Stimulated activated CD4-positive, alpha-beta T cell treated with anti-CD3 and anti-CD28 coated beads, TNF-alpha, amount 100 ng/mL, for 24 hours (primary cell): ENCODE data around the gene CIC.

Experiments
- DNase-seq, 3 experiments: peaks; one replicate each; pipeline ENCODE4 v3.0.0-alpha.2; 2020; ENCODE audit warnings: low read depth in 3 of 3

CIC gene

DNA sequence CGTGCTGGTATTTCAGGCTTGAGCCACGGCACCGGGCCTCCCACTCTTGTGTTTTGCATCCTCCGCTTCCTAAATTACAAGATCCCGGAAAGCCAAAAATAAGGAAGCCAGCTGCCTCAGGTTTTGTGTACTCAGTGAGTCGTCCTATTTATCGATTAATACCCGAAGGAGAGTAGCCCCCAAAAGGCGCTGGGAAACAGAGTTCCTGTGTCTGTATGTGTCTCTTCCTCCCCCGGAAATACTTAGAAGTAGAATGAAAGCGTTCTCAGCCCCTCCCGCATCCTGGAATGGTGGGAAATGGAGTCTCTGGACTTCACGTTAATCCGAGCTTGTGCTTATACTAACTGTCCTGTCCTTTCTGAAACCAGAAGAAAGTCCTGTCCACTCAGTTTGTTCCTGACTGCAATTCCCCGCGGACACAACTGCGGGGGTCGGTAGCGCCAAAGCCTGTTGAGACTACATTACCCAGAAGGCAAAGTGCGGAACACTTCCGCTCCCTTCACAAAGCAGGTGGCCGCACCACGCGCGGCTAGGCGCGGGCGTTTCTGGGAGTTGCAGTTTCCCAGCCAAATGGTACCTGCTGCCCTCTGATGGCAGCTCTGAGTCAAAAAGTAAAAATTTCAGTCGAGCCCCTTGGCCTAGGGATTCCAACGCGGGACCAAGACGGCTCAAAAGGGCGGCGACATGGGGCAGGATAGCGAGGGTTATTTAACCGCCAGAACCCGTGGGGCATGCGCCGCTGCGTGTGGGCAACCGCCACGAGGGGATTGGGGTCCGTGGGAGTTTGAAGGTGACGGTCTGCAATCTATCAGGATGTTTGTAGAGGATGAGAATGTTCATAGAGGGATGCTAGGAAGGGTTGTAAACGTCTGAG lies 24.5 kb upstream of the CIC start:
- DNase-seq: peak; percentile 82 to 91 (median 87)

DNA sequence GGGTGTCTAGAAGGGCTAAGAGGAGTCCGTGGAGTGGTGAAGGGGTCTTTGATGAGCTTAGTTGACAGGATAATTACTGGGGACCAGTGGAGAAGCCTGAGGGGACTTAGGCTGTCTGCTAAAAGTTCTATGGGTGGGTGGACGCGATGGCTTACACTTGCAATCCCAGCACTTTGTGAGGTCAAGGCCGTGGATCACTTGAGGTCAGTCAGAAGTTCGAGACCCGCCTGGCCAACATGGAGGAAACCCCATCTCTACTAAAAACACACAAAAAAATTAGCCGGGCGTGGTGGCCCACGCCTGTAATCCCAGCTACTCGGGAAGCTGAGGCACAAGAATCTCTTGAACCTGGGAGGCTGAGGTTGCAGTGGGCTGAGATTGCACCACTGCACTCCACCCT lies 23.8 kb upstream of the CIC start:
- no peak for DNase-seq

DNA sequence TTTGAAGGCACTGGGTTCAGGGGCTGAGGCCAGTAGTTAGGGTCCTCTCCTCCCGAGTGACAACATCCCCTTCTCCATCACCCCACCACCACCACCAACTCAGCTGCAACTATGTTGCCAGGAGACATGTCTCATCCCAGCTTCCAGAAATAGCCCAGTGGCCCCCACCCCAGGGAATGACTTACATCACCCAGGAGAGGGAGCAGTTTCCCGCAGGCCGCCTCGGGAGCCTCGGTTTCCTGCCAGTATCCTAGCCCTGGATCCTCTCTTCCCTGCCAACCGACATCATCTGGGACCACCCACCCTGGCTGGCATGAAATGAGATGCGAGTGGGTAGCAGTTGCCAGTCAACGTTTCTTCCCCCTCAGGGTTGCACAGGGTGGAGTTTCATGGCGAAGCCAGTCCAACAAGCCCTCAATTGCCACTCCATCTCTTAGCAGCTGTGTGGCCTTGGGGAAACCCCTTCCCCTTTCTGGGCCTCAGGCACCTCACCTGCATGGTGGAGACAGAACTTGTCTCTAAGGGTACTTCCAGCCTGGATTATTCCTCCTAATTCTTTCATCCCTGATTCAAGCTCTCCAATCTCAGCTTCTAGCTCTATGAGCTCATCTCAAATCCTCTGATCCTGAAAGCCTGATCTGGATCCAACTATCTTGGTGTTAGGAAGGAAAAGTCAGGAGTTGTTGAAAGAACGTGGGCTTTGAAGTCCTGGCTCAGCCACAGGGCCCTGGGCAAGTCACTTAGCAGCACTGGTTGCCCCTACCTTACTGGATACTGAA lies 22.7 kb upstream of the CIC start:
- DNase-seq: no peak

DNA sequence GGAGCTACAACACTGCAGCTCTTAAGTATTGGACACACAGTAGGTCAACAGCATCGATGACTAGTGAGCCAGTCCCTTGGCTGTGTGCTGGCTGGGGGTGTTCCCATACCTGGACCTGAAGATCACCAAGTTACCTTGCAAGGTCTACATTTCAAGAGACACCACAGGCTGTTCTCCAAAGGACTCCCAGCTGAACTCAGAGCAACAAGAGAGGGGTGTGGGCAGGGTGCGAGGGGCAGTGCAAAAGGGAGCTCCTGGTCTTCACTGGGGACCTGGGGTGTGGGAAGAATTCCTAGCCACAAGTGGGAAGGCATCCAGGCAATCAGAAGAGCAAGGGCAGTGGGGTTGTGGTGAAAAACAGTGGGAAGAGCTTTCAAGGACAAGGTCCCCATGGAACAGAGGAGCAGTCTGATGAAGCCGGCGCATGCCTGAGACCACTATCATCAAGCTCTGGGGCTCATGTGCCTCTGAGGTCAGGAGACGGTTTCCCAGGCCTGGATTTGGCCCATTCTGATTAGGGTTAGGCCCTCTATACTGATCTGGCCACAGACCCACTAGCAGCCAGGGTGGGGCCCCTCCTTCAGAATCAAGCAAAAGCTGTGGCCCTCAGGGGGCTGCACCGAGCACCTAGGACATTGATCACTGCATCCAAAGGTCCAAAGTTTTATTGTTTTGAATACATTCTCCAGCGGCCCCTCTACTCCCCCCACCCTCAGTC lies 22.0 kb upstream of the CIC start:
- DNase-seq: no peak

DNA sequence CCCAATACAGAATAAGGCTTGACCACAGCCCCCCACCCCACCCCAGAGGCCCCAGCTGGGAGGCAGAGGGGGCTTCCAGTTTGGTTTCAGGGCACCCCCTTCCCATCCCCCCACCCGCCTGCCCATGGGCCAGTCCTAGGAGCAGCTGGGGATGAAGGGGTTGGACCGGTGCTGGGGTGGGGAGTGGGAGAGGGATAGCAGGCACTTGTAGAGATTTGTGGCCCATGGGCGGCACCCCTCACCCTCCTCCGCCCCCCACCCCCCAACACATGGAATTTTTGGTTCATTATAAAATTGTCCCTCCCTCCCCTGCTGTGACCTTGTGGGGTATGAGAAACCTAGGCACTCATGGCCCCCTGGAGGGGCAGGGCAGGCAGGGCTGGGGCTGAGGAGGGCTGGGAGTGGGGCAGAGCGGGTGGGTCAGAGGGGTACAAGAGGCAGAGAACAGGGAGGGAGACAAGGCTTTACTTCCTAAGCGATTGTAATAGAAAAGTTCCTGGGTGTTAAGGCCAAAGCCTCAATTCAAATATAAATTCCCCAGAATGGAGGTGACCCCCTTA lies 21.3 kb upstream of the CIC start:
- no peak for DNase-seq

DNA sequence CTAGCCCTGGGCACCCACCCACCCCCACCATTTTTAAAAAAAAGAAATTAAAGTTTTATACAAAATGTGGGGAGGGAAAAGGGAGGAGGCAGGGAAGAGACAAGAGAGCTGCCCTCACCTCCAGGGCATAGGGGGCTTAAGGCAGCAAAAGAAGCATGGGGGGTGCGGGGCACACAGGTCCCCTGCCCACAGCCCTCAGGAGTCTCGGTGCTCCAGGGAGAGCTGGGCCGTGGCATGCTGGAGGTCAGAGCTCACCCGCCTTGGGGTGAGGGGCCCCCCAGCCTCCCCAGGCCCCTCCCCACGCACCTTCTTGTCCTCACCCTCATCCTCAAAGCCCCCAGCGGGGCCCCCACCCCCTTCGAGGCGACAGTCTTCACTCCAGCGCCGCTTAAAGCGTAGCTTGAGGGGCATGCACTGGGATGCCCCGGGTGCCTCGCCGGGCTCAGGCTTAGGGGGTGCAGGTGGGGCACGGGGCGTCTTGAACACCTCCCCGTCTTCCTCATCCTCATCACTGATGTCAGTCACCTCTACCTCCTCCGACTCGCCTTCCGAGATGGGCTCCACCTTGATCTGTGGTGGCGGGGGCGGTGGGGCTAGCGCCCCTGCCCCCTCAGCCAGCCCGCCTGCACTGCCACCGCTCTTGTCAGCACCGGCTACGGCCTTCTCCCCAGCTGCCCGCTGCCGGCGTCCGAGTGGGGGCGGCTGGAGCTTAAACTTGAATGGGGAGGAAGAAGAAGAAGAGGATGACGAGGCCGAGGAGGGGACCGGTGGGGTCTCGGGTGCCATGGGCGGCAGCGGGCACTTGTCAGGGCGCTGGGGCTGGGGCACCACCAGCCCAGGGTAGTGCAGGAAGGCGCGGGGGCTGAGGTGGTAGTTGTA lies 20.5 kb upstream of the CIC start:
- no peak for DNase-seq

DNA sequence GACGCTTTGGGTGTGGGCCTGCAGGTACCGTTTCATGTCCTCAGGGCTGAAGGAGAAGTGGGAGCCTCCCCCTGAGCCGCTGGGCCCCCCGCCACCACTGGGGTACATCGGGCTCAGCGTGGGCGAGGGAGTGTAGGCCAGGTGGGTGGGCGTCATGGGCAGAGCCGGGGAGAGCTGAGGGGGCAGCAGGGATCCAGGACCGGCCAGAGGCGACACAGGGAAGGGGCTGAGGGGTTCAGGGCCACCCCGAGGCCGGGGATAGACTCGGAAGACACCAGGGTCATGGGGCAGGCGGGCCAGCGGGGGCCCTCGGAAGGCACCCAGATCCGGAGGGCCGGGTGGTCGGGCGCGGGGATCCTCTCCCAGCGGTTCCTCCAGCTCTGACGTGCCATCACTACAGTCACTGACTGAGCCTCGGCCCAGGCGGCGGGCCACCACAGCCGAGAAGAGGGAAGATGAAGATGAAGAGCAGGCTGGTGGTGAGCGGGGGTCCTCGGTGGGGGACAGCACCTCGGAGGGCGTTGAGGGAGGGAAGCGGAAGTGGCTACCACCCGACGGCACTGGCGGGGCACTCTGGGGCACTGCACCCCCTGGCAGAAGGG lies 19.8 kb upstream of the CIC start:
- no peak for DNase-seq

DNA sequence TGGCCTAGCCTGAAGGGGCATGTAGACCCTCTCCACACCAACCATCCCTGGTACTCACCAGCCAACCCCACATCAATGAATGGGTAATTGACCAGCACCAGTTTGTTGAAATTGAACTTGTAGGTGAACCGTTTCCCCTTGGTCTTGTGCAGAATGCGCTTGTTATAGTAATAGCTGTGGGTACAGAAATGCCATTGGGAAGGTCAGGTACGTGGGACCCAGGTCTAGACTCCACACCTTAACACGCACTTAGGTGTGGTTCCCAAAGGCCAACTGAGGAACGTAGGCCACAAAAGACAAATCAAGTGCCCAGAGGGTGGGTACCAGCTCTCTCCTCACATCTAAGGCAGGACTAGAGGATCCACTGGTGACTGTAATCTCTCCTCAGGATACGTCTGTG lies 19.3 kb upstream of the CIC start:
- DNase-seq: no peak

DNA sequence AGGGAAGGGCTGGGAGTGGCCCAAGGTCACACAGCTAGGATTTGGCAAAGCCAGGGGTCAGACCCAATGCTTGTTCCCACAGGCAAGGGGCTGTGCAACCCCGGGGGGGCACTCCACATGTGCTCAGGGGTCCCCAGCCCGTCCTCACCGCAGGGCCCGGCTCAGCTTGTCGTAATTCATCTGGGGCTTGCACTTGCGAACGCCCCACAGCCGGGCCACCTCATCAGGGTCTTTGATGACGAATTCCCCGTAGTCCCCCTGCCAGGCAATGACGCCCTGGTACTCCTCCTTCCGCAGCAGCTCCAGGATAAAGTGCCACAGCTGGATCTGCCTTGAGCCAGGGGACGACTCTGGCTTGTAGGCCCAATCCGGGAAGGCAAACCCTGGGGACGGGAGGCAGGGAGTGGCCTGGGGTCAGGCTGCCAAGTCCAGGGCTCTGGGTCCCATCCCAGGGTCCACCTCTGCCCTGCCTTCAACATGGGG lies 18.8 kb upstream of the CIC start:
- DNase-seq: no peak

DNA sequence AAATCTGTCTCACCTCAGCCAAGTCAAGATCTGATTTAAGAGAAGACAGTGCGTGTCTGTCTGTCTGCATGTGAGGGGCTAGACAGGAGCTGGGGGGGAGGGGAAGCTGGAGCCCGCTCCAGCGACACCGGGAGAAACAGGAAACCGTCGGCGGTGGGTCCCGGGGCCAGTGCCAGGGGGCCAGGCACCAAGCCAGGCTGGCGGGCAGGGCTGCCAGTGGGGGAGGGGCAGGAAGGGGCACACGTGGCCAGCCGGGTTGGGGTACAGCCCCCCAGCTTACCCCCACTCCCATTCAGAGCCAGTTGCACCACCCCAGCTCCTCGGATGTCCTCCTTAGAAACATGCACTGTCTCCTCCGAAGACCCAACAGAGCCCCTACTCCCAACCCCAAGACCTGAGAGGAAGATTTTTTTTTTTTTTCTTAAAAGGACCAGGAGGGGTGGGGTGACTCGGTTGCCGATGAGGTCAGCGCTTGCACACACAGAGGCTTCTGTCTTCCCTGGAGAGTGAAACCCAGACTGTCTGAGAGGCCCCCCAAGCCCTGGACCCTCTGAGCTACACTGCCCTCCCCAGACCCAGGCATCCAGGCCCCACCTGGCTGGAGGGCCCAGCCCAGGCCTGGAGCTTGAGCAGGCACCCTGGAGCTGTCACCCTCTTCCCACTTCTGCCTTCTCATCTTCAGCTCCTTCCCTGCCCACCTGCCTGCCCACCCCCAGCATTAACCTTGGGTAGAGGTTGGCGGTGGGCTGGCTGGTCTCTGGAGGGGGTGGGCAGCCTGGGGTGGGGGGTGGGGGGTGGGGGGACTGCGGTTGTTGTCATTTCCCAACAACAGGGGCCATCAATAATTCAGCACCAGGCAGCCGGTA lies 18.2 kb upstream of the CIC start:
- DNase-seq: no peak

DNA sequence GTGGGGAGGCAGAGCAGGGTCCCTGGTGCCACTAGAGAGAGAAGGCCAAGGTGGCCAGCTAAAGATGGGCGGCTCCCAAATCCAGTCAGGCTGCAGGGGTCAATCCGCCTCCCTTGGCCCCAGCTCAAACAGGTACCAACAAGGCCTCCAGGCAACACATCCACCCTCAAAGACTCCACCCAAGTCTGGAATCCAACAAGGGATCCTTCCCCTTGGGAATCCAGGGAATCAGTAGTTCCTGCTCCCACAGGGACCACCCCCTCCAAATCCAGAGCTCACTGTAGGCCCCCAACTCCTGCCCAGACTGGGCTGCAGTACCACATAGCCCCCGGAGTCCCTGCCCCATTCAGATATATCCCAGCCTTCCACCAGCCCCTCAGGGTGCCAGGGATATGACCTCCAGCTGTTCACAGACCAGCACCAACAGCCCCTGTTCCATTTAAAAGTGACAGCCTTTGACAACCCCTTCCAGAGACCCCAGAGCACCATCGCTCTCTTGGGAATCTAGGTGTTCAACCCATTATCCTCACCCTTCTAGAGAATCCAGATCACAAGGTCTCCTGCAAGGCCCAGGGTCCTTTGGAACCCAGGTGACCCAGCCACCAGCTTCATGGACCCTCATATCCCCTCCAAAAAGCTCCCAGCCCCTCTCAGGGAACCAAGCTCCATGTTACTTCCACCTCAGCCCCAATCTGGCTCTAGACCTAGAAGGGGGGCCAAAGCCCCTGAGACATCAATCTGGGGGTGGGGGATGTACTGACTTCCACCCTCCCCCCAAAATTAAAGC lies 17.3 kb upstream of the CIC start:
- no peak for DNase-seq

DNA sequence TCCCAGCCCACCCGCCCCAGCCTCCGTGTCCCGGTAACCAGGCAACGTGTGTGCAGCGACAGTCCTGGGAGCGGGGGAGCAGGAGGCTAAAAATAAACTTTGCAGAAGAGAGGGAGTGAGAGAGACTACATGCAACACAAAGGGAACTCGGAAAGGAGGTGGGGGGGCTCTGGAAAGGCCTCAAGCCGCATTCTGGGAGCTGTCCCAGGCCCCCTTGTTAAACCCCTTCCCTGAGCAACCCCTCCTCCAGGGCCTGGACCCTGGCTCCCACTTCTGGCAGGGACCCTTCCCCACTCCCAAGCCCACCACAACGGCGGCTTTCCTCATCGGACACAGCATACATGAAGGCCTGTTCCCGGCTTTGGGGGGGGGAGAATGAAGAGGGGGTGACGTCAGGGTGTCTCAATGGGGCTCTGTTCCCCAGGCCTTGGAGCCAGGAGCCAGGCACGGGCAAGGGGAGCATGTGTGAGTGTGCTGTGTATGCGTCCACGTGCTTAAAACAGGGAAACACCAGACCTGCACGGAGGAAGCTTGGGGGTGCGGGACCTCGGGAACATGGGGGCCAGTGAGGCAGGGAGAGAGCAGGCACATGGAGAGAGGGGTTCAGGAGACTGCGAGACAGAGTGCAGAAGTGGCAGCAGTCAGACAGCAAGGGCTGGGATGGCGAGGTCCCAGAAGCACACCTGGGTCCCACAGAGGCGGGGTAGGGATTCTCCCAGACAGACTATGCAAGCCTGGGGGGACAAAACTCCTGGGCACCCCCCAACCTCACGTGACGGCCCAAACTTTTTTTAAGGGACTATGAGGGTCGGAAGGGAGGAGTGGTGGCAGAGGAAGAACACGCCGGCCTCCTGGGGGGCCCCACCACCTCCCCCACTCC lies 16.4 kb upstream of the CIC start:
- no peak for DNase-seq

DNA sequence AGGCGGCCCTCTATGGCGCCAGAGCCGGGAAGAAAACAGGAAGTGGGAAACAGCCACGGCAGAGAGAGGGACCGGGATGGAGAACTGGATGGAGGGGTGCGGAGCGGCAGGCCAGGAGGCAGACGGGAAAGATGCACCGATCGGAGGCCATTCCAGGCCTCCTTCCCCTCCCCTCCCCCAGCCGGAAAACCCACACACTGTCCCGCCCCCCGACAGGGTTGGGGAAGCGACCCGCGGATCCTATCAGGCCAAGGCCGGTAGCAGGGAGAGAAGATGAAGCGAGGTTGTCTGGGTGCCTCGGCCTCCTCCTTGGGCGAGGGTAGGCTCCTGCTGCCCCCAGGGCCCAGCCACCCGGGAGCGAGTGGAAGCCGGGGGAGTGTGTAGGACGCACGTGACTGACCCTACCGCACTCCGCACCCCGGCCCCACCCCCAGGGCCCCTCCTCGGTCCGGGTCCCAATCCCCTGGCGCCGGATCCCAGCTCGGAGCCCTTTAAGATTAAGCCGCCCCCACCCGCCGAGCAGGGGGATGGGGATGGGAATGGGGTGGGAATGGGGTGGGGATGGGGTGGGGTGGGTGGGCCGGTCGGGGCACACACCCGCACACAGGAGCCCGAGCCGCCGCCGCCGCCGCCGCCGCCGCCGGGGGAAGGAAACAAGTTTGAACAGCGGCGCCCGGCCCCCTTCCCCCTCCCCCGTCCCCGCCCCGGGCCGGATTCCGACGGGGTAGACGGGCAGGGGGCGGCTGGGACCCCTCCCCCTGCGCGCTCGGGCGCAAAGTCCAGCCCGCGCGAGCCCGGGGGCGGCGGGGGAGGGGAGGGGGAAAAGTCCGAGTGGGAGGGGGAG lies 15.6 kb upstream of the CIC start:
- peak in 2 of 3 experiments; percentile 21 to 66 for DNase-seq

DNA sequence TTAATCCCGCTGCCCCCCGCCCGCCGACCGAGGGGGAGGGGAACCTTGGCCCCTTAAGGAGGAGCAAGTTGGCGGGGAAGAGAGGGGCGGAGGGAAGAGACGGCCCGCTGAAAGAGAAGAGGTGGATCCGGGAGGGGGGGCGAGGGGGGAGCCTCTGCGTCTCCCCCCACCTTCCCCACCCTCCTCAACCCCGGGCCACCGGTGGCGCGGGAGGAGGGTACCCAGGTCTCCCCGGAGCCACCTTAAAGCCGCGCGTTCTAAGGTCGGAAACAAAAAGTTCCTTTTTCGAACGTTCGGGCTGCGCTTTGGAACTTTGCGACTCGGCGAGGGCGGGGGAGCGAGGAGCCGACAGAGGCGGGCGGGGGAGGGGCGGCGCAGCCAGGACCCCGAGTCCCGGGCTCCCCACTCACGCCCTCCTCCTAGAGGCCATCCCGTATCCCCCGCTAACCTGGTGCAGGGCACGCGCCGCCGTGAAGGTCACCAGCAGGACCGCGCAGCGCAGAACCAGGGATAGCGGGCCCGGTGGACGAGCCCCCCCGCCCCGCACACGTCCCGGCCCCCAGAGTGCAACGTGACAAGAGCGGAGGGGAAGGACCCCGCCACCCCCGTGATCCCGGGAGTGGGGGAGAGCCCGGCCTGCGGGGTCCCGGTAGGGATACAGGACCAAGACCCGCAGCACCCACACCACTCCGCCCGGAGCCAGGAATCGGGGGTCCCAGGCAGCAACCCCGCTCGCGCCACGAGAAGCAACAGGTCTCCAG lies 14.8 kb upstream of the CIC start:
- peak; percentile 61 to 75 (median 65) for DNase-seq

DNA sequence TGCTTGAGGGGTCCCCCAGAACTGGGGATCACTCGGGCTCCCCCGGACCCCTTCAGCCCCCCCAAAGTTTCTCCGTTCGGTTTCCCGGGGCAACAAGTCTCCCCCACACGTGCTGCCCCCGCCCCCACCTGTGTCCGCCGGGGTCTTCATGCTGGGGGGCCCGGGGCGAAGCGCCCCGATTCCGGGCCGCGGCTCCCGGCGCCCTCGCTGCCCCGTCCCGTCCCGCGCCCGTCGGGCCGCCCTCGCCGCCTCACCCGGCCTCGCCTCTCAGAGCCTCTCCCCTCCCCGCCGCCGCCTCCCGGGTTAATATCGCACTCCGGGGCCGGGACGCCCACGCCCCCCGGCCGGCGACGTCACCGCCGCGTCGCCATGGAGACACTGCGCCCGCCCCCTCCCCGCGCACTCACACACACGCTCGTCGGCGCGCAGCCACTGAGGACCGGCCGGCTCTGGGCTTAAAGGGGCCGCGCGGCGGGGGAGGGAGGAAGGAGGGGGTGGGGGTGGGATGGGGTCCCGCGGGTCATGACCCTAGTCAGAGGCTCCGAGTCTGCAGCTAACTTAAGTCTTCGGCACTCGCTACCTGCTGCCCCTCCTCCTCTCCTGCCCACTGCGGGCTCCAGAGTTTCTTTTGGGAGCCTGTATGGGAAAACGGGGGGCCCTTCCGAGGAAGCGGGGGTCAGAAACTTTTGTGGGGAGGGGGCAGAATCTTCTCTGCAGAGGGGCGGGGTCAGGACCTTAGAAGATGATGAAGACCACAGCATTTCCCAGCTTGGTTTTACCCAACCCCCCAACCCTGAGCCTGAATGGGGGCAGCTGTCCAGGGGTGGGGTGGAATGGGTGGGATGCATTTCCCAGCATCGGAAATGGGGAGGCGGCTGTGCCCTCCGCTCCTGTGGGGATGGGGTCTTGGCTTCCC lies 13.9 kb upstream of the CIC start, which contains the start of gene ERF:
Gene ERF (minus strand): TSS at position 279 of the 916 bp plus-strand sequence. CDS start 129 bp downstream, at position 150.
- peak; percentile 82 to 92 (median 88) for DNase-seq
